ENCODE data around the gene OR5W2.
"Not testable (repeated sequence)": the region's sequence is repeated elsewhere in the genome, so short reads cannot be mapped to it uniquely, and the experiment has no call there.

OR5W2 gene

GRCh38 chr11:55914482-55914881, at the start of gene OR5W2:
TSS of gene OR5W2 (minus strand) at chr11:55914582. CDS start at chr11:55914582, 0 bp downstream.
- DNase-seq, result no peak

DNA sequence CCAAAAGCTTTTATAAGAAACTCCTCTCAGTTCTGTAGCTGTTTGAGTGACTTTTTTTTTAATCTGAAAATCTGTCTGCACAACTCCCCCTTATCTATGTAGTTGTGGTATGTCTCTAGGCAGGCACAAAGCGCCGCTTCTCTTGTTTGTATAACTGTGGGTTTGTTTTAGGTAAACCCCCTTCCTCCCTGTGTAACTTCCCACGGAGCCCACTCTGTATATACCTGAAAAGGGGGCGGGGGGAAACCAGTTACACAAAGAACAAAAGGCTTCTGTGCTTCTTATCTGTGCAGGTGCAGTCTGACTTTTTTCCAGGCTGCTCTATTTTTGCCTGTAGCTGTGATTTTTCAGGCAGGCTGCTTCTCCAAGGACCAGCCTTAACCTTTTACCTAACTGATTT, 42.1 kb upstream of the OR5W2 start:
- DNase-seq, result no peak

GRCh38 chr11:55949330-55949729, 34.9 kb upstream of the OR5W2 start:
- DNase-seq, result no peak

- DNase-seq, result no peak
These were observed 28.5 kb upstream of the OR5W2 start for GRCh38 chr11:55942785-55943392.

GRCh38 chr11:55936300-55936699, 21.9 kb upstream of the OR5W2 start, which contains the start of gene OR5I1:
TSS of gene OR5I1 (minus strand) at chr11:55936400. CDS start at chr11:55936400, 0 bp downstream.
- DNase-seq, result no peak

GRCh38 chr11:55920537-55920936, 6.2 kb upstream of the OR5W2 start:
- DNase-seq, result no peak

DNA sequence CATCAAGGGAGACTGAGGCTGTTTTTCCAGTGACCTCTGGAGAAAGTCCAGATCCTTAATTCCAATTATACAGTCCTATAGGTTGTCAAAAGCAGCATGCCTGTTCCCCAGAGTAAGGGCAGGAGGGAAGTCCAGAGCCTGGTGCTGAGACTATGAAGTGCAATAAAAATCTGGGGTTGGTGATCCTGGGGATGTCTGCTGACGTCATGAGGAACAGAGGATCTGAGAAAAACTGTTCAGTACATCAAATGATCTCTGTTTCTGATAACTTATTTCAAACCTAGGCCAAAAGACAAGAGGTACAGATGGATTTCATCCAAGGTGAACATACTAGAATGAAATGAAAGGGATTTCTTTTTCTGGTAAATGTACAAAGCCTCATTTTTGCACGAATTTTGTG, 12.1 kb downstream of the OR5W2 start:
- DNase-seq, result no peak

DNA sequence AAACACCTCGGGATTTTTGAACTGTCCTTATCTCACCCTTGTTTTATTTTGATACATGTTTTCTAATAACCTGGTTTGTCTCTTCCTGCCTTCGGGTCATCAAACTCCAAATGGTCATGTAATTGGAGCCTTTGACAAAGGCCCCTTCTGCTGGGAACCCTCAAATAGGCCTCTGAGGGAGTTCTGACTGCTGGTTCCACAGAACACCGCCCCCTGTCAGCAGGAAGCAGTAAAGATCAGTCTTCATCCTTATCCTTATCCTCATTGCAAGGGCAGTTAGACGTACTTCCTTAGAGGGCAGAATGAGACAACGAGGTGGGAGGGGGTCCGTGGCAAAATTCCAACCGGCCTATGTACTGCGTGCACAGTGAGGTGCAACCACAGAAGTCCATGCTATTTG, 19.2 kb downstream of the OR5W2 start:
- DNase-seq, result no peak

DNA sequence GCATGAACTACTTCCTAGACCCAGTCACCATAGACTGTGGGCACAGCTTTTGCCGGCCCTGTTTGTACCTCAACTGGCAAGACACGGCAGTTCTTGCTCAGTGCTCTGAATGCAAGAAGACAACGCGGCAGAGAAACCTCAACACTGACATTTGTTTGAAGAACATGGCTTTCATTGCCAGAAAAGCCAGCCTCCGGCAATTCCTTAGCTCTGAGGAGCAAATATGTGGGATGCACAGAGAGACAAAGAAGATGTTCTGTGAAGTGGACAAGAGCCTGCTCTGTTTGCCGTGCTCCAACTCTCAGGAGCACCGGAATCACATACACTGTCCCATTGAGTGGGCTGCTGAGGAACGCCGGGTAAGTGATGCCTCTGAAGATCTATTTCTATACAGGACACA, 28.9 kb downstream of the OR5W2 start:
- not testable (repeated sequence) for DNase-seq

DNA sequence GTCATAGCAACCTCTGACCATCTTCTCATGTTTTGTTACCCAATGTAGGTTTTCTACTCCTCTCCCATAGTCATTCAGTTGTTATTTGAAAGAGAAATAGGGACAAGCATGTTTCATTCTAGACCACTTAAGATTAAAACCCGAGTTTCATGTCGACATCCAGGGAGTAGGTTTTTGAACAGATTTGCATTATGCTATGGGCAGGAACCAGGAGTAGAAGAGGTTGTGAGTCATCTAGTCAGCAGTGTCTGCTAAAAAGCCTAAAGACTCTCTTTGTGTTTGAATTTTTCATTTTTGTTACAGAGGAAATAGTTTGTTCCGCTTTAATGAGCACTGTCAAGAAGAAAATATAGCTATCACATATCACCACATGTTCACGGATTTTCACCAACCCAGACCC, 29.4 kb downstream of the OR5W2 start:
- not testable (repeated sequence) for DNase-seq

DNA sequence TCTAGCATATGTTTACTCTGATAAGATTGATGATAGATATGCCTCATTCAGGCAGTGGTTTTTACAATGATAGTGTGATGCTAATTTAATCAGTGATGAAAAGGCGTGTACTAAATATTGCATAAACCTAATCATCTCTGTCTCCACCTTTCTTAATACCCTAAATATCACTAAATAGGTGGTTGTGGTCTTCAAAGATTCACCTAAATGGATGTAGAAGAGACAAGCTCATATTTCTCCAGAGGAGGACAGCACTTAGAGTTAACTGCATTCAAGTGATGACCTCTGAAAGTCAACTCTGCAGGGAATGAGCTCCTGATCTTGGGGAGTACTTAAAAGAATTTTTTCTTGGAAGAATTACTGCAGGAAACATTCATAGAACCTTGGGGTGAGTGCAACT, 31.4 kb downstream of the OR5W2 start, which contains the start of gene TRIM51:
Gene TRIM51 (plus strand): TSS at position 301 of the 400 bp plus-strand sequence. CDS start 2,132 bp downstream, outside the sequence.
- DNase-seq, result not testable (repeated sequence)

DNA sequence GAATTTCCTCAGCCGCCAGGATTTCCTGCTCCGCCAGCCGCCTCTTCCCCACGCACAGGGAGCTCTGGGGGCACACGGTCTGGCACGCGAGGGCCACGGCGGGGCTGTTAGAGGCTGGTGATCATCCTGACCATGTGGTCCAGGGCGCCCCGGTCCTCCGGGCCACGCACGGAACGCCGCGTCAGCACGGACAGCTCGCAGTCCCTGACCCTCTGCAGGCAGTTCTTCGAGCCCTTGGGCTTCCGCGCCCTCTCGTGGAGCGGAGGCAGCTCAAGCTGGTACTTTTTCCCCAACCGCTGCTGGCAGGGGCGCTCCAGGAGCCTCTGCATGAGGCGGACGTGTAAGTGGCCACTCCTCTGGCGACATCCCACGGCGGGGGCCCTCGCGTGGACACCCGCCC, 41.2 kb downstream of the OR5W2 start:
- DNase-seq, result not testable (repeated sequence)

DNA sequence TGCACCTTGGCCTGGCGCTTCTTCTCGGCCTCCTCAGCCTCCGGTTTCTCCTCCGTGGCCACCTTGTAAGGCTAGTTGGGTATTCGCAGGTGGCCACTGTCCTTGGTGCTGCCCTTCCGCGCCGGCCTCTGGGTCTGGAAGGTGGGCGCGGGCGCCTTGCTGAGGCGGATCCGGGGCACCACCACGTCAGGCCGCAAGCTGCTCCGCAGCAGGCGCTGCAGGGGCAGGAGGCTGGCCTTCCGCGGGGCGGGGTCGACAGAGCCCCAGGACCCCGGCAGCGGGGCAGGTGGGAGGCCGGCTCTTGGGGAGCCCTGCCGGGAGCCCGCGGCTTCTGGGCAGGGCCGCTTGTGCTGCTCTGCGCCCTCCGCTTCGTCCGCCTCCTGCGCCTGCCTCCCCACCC, 41.7 kb downstream of the OR5W2 start:
- not testable (repeated sequence) for DNase-seq

- DNase-seq, result not testable (repeated sequence)
These were observed 47.0 kb downstream of the OR5W2 start for GRCh38 chr11:55867354-55867753.
